ENCODE data around the gene ABCC4.

Gene ABCC4

GRCh38 chr13:95301183-95301967 is at the start of gene ABCC4:
Gene ABCC4, minus strand, starts transcription at chr13:95301451. Its CDS starts 137 bp downstream, at chr13:95301314.
- peak in 1 of 2 donors; percentile 25 for DNase-seq (ENCODE audit: extremely low read depth in 1 of 2, low read depth in 1 of 2)

GRCh38 chr13:95349267-95349666 is 48.0 kb upstream of the ABCC4 start:
- no peak for DNase-seq (ENCODE audit: extremely low read depth in 1 of 2, low read depth in 1 of 2)

GRCh38 chr13:95343944-95344343 is 42.7 kb upstream of the ABCC4 start:
- DNase-seq (ENCODE audit: extremely low read depth in 1 of 2, low read depth in 1 of 2) = no peak

- DNase-seq (ENCODE audit: extremely low read depth in 1 of 2, low read depth in 1 of 2) = no peak
Measured at GRCh38 chr13:95341441-95341840, 40.2 kb upstream of the ABCC4 start.

GRCh38 chr13:95338905-95339304 is 37.7 kb upstream of the ABCC4 start:
- DNase-seq (ENCODE audit: extremely low read depth in 1 of 2, low read depth in 1 of 2) = no peak

- no peak for DNase-seq (ENCODE audit: extremely low read depth in 1 of 2, low read depth in 1 of 2)
Measured at GRCh38 chr13:95337597-95337996, 36.3 kb upstream of the ABCC4 start.

GRCh38 chr13:95335667-95336066 is 34.4 kb upstream of the ABCC4 start:
- no peak for DNase-seq (ENCODE audit: extremely low read depth in 1 of 2, low read depth in 1 of 2)

- DNase-seq (ENCODE audit: extremely low read depth in 1 of 2, low read depth in 1 of 2) = no peak
Measured at GRCh38 chr13:95328386-95328785, 27.1 kb upstream of the ABCC4 start.

GRCh38 chr13:95327190-95327589 is 25.9 kb upstream of the ABCC4 start:
- DNase-seq (ENCODE audit: extremely low read depth in 1 of 2, low read depth in 1 of 2) = no peak

- DNase-seq (ENCODE audit: extremely low read depth in 1 of 2, low read depth in 1 of 2) = no peak
Measured at GRCh38 chr13:95326695-95327094, 25.4 kb upstream of the ABCC4 start.

- DNase-seq (ENCODE audit: extremely low read depth in 1 of 2, low read depth in 1 of 2) = no peak
Measured at GRCh38 chr13:95325485-95325884, 24.2 kb upstream of the ABCC4 start.

GRCh38 chr13:95323930-95324662 is 22.8 kb upstream of the ABCC4 start:
- no peak for DNase-seq (ENCODE audit: extremely low read depth in 1 of 2, low read depth in 1 of 2)

GRCh38 chr13:95319551-95320274 is 18.5 kb upstream of the ABCC4 start:
- DNase-seq (ENCODE audit: extremely low read depth in 1 of 2, low read depth in 1 of 2) = no peak

GRCh38 chr13:95317039-95317989 is 16.1 kb upstream of the ABCC4 start:
- DNase-seq (ENCODE audit: extremely low read depth in 1 of 2, low read depth in 1 of 2) = no peak

- DNase-seq (ENCODE audit: extremely low read depth in 1 of 2, low read depth in 1 of 2) = no peak
Measured at GRCh38 chr13:95315752-95316151, 14.5 kb upstream of the ABCC4 start.

- no peak for DNase-seq (ENCODE audit: extremely low read depth in 1 of 2, low read depth in 1 of 2)
Measured at GRCh38 chr13:95307507-95307906, 6.3 kb upstream of the ABCC4 start.

- DNase-seq (ENCODE audit: extremely low read depth in 1 of 2, low read depth in 1 of 2) = no peak
Measured at GRCh38 chr13:95304453-95304852, 3.2 kb upstream of the ABCC4 start.

- no peak for DNase-seq (ENCODE audit: extremely low read depth in 1 of 2, low read depth in 1 of 2)
Measured at GRCh38 chr13:95301968-95302393, 730 bp upstream of the ABCC4 start.

- peak in 1 of 2 donors; percentile 16 for DNase-seq (ENCODE audit: extremely low read depth in 1 of 2, low read depth in 1 of 2)
Measured at GRCh38 chr13:95300625-95301182, 547 bp downstream of the ABCC4 start.

- no peak for DNase-seq (ENCODE audit: extremely low read depth in 1 of 2, low read depth in 1 of 2)
Measured at GRCh38 chr13:95298971-95299621, 2.2 kb downstream of the ABCC4 start.

Data from activated CD8-positive, alpha-beta memory T cell treated with anti-CD3 and anti-CD28 coated beads for 1 hour (primary cell).